HG03439 (cell line): ENCODE measurements around the gene KIAA0232.
"Not testable (repeated sequence)": the region's sequence is repeated elsewhere in the genome, so short reads cannot be mapped to it uniquely, and the experiment has no call there.

Experiments used
- ATAC-seq: cut with Tn5 transposase; IDR thresholded peaks from one replicate; pipeline ENCODE4 v1.9.1; 2021; ENCODE audit warnings: mild to moderate bottlenecking, moderate library complexity; ENCODE audit not compliant: unreplicated experiment

The KIAA0232 gene

DNA sequence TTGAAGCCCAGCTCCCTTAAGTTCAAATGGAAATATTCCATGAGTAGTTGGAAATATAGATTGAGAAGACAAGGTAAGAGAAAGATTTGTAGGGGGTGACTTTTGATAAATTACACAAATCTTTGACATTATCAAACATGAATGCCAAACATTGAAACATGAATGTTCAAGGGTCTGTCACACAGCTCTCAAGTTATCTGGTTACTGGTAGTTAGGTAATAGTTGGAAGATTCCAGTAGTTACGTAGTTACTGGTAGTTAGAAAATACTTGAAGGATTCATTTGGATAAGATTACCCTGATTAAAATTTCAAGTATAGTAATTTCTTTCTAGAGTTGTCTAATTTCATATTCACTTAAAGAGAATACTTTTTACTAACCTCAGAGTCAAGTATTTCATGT is 20.7 kb downstream of the KIAA0232 start:
- no peak for ATAC-seq

DNA sequence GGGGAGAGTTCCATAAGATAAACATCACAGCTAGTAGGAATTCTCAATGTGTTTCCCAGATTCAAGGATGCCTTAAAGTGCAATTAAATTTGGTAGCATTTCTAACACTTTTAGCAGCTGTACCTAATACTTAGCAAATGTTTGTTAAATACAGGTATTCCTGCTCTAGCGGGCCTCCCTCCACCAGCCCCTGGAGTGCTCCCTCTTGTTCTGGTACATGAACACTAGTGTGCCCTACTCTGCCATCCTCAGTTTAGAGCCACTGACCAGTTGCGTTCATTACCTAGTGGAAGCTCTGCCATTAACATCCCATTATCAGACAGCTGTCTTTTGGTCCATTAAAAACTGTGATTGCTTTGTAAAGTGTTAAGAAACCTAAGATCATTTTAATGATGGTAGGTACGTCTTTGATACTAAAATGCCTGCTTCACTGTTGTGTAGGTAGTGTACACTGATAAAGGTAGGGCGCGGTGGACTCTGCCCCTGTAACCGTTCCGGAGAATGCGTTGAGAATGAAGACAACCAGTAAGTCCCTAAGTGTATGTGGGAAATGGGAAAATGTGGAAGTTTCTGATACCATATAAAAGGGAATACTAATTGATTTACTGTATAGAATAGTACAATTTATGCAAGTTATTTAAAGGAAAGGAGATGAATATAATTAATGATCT is 21.7 kb downstream of the KIAA0232 start:
- no peak for ATAC-seq

DNA sequence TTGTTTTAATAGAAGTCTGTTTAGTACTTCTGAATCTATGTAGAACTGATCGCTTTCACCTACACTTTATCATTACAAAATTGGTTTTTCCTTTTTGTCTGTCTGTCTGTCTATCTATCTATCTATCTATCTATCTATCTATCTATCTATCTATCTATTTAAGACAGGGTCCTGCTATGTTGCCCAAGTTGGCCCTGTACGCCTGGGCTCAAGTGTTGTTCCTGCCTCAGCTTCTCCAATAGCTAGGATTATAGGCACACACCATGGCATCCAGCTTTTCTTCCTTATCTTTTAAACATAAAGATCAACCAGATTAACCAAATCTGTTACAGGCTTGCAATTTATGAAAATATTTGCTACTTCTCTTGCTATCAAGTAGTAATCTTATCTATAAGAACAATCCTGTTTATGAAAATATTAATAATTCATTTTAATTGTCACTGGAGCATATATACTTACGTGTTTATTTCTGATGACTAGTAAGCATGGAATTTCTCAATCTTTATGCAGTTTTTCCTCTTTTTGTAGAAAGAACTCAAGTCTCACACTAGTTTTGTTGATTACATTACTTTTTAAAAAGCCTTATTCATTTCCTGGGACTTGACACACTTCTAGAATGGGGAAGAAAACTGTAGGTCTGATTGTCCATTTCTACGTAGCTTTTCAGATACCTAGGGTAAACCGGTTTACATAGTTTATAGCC is 24.5 kb downstream of the KIAA0232 start:
- no peak for ATAC-seq

DNA sequence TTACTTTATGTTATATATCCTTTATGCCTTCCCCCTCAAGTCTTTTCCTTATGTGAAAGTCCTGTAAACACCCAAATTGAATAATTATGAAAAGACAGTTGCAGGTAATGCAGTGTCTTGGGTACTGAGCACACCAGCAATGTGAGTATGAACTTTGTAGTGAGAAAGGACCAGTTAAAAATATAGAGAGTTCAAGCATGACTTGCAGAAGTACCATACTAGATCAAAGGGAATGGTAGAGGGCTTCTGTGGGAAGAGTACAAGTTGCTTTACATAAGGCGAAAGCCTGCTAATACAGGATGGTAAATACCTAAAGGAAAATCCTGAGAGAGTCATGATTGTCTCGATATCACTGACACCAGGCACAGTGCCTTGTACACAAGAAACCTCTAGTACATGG is 25.7 kb downstream of the KIAA0232 start:
- ATAC-seq: no peak

DNA sequence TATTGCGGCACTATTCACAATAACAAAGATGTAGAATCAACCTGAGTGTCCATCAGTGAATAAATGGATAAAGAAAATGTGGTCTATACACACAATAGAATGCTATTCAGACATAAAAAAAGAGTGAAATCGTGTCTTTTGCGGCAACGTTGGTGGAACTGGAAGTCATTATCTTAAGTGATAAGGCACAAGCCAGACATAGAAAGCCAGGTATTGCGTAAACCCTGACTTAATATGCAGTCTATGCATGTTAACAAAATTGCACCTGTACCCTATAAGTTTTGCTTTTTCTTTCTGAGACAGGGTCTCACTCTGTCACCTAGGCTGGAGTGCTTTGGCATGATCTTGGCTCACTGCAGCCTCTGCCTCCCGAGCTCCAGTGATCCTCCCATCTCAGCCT is 28.6 kb downstream of the KIAA0232 start:
- ATAC-seq: no peak

DNA sequence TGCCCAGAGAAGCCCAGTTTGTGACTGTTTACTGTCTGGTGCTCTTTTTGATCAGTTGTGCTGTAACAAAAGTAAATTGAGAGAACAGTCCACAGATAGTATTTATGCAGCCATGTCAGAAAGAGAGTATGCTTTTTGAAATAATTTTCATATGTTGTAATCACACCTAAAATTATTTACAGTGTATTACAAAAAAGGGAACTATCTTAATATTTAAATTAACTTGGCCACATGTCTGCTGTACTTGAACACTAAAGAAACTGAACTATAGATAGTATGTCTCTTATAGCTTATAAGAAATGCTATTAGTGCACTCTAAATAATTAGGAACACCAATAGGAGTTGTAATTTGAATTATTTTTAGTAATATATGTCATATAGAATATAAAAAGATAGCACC is 30.2 kb downstream of the KIAA0232 start:
- no peak for ATAC-seq

DNA sequence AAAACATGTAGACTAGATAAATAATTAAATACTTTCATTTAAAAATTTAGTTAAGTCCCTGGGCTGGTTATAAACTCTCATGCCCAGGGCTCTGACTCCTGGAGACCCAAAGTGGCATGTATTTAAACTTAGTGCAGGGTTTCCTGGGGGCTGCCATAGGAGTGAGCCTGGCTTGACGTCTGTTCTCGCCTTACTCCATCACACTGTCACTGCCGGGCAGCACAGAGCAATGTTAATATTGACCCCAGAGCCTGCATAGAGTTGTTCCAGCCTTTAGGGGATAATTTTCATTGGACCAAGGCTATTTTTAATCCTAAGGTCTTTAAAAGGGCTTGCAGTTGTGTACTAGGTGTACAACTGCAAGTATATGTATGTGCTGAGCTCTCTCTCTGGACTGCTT is 31.2 kb downstream of the KIAA0232 start:
- no peak for ATAC-seq

DNA sequence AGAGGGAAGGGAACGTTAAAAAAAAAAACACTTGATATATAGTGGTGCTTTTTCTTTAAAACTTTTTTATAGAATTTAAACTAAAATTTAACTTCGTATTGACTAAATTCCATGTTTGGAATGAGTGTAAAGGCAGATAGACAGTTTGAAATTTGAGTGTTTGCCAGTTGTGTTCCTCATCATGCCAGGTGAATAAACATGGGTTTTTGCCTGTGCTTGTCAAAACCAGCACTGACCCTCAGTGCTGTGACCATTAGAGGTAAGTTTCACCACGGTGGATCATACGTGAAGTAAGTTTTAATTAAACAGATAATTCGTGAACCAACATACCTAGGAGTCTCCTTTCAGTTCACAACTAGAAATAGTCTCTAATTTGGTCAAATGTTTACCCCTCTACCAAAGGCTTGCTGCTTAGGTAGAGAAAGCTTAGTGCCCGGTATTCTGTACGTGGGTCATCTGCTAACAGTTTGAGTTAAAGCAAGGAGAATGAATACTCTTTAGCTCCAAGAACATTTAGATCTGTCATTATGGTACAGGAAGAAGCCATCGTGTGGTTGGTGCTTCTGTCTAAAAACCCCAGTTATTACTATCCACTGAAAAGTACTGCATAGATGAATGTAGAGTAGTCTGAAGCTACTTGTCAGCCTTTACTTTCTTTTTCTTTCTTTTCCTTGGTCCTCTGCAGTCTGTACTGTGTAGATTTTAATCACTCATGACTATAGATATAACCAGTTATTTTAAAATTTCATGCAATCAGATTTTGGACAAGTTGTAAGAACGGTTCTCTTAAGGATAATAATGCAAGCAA is 32.7 kb downstream of the KIAA0232 start:
- no peak for ATAC-seq

DNA sequence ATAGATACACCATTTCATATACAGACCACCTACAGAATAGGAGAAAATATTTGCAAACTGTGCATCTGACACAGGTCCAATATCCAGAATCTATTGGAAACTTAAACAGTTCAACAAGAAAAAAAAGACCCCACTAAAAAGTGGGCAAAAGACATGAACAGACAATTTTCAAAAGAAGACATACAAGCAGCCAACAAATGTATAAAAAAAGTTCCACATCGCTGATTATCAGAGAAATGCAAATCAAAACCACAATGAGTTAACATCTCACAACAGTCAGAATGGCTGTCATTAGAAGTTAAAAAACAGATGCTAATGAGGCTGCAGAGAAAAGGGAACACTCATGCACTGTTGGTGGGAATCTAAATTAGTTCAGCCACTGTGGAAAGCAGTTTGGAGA is 36.8 kb downstream of the KIAA0232 start:
- ATAC-seq: no peak

DNA sequence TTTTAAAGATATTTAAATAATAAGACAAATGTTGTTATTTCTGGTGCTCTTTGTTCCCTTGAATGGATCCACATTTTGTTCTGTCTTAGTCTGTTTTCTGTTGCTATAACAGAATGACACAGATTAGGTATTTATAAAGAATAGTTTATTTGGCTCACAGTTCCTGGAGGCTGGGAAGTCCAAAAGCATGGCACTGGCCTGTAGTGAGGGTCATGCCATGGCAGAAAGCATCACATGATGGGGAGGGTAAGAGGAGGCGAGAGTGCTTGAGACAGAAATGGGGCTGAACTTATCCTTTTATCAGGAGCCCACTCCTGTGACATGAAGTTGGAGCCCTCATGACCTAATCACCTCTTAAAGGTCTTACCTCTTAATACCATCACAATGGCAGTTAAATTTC is 38.2 kb downstream of the KIAA0232 start:
- ATAC-seq: no peak

DNA sequence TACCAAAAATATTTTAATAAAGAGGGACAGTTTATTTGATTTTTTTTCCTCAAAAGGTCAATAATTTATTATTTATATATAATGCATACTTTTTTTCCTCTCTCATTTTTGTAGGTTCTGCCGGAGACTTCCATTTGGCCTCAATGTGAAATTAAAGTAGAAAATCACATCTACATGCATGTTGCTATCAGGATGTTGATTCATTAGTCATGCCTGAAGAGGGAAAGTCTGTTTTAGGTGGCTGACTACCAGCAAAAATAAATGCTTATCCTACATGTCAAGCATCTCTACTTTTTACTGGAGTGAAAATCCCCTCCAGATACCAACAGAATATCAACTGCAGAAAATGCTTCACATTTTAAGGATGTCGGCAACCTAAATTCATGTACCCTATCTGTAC is 41.5 kb downstream of the KIAA0232 start:
- no peak for ATAC-seq

DNA sequence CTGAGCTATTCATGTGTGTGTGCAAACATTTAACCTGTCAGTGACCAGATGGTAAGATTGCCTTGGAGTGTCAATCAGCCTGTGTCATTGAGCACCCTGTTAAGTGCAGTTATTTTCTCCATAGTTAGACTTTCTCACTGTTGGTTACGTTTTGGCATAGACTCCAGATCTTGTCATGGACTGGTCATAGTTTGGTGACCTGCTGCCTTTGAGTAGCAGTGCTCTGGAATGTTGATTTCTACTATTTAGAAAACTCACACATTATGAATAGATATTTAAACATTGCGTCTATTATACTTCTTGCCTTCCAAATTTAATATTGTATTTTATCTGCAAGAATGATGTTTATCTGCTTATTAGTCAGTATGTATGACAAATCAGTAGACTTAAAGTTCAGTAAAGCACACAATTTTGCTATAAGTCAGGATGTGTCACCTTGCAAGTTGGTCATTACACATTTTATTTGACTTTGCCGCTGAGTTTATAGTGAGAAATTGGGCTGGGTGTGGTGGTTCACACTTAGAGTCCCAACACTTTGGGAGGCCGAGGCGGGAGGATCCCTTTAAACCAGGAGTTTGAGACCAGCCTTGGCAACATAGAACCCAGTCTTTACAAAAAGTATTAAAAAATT is 42.4 kb downstream of the KIAA0232 start:
- no peak for ATAC-seq

DNA sequence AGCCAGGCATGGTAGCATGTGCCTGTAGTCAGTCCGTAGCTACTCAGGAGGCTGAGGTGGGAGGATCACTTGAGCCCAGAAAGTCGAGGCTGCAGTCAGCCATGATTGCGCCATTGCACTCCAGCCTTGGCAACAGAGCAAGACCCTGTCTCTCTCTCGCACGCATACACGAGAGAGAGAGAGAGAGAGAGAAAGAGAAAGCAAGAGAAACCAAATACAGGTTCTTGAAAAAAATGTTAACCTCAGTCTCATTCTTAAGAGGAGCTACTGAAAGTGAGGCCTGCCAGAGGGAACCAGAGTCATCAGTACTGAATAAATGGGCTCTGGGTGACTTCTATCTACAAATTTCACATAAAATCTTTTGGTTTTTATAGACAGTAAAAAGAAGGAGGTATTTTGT is 42.9 kb downstream of the KIAA0232 start:
- no peak for ATAC-seq

DNA sequence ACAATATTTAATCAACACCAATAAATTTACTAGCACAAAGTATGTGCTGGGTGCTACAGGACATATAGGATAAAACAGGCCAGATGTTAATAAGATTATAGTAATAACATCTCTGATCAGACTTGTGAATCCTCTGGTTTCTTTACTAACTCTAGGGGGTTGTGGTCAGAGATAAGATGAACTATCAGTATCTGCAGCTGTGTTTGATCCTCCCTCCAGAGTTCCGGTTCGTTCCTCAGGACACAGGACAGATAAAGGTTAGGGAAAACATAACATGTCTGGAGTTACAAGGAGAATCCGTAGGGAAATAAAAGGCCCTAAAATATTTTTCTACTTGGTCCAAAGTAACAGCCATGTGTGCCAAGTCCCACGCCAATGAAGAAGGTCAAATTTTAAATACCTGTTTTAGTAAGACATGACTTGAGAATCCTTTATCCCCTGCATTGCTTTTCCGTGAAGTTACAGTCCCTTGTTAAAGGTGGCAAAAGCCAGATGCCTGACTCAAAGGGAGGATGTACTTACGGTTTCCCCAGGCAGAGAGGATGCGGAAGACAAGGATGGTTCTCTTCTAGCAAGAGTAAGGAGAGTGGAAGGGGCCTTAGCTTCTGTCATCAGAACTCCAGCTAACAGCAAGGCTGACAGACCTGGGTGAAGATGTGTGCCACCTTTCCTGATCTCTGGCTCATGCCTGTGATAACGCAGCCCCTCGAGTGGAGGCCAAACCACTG is 44.4 kb downstream of the KIAA0232 start:
- no peak for ATAC-seq

DNA sequence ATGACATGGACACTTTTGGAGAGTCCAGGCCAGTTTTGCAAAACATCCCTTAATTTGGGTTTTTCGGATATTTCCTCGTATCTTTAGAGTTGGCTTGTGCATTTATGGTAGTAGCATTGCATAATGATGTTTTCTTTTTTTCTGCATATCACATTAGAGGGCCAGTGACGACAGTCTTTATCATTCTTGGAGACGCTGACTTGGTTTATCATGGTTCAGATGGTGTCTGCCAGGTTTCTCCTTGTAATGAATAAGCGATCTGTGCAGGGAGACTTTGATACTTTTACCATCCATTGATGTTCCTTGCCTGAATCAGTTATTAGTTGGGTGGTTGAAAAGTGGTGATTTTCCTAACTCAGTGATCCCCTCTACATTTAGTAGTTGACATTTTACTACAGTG is 46.6 kb downstream of the KIAA0232 start:
- ATAC-seq: no peak

DNA sequence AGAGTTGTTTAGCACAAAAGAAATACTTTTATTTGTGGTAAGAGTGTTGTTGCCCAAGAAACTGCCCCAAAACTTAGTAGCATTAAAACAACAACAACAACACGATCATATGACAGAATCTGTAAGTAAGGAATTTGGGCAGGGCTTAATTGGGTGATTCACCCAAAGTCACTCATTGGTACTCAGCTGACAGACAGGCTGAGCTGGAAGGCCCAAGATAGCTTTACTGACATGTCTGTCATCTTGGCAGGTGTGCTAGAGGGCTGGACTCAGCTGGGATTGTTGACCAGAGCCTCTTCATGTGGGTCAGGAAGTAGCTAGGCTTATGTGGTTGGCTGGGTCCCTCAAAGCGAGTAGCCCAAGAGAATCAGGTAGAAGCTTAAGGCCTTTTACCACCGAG is 52.3 kb downstream of the KIAA0232 start:
- no peak for ATAC-seq

DNA sequence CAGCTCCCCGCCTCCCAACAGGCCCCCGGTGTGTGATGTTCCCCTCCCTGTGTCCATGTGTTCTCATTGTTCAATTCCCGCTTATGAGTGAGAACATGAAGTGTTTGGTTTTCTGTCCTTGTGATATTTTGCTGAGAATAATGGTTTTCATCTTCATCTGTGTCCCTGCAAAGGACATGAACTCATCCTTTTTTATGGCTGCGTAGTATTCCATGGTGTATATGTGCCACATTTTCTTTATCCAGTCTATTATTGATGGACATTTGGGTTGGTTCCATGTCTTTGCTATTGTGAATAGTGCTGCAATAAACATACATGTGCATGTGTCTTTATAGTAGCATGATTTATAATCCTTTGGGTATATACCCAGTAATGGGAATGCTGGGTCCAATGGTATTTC is 53.1 kb downstream of the KIAA0232 start:
- ATAC-seq: not testable (repeated sequence)

DNA sequence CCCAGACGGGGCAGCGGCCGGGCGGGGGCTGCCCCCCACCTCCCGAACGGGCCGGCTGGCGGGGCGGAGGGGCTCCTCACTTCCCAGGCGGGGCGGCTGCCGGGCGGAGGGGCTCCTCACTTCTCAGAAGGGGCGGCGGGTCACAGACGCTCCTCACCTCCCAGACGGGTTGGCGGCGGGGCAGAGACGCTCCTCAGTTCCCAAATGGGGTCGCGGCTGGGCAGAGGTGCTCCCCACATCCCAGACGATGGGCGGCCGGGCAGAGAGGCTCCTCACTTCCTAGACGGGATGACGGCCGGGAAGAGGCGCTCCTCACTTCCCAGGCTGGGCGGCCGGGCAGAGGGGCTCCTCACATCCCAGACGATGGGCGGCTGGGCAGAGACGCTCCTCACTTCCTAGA is 54.6 kb downstream of the KIAA0232 start:
- ATAC-seq: not testable (repeated sequence)

DNA sequence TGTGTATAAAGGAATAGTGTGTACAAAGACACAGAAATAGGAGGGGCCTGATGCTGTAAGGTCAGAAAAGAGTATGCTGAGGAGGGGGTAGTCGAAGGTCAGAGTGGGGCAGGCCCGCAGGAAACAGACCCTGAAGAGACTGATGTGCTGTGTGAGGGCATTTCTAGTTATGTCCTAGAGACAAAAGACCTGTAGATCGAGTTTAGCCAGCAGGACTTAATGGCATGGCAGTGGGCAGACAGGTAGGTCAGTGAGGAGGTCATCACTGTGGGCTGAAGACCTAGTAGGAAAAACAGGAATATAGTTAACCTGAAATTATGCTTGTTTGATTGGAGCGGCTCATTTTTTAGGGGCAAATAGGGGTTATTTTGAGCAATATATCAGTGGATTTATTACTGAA is 57.1 kb downstream of the KIAA0232 start:
- ATAC-seq: no peak

DNA sequence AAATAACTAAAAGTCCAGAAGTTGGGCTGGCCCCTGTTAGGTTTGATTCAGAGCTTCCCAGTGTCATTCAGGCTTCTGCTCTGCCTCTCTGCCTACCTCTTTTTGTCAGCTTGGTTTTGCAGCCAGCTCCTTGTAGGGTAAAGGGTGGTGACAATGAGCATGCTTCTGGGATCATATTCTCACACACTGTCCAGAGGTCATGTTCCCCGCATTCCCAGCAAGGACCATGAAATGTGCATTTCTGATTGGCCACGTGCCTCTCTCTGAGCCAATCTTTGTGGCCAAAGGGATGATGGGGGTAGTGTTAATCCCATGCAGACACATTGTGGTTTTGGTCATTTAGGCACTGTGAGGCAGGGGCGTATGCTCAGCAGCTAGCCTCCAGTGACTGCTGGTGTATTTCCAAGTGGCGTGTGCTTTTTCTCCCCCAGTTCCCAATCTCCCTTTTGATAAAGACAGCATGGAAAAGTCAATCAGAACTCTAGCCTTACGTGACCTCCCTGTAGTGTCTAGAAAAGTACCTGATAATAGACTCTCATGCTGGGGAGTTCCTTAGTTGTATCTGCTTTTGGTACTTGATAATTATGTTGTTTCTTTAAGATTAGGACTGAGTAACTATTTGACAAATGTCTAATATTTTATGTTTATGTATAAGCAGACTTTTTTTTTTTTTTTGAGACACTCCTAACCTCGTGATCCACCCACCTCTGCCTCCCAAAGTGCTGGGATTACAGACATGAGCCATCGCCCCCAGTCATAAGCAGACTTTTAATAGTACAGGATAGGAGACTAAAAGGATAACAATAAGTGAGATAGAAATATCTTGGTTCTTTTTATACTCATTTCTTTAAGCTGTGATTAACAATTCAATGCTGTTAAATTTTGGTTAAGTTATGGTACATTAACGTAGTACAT is 57.8 kb downstream of the KIAA0232 start:
- no peak for ATAC-seq
